Stimulated activated CD8-positive, alpha-beta memory T cell treated with anti-CD3 and anti-CD28 coated beads, Interleukin-15, amount 100 ng/mL, for 48 hours (primary cell): ENCODE data around the gene VPS16.

Source experiments
- DNase-seq, 2 donors: peaks; one replicate each; pipeline ENCODE4 v3.0.0-alpha.2; 2020; ENCODE audit warnings: low read depth in 2 of 2

Gene VPS16

GRCh38 chr20:2900845-2901592 lies 60.5 kb downstream of the VPS16 start:
- DNase-seq, result no peak

- DNase-seq, result no peak
Measured at GRCh38 chr20:2902291-2902690, 61.7 kb downstream of the VPS16 start.

GRCh38 chr20:2902818-2903217 lies 62.3 kb downstream of the VPS16 start:
- DNase-seq, result no peak

GRCh38 chr20:2903686-2904085 lies 63.1 kb downstream of the VPS16 start:
- DNase-seq, result no peak

- DNase-seq, result no peak
Measured at GRCh38 chr20:2907519-2907918, 67.0 kb downstream of the VPS16 start.

- DNase-seq, result no peak
Measured at GRCh38 chr20:2909953-2910352, 69.4 kb downstream of the VPS16 start.

- DNase-seq, result no peak
Measured at GRCh38 chr20:2911200-2911599, 70.7 kb downstream of the VPS16 start.

GRCh38 chr20:2914160-2914559 lies 73.6 kb downstream of the VPS16 start:
- no peak for DNase-seq
